Stromal cell of bone marrow (primary cell): ENCODE results near the gene CPXM2.

Experiments used
- DNase-seq: peaks from one replicate; pipeline ENCODE4 v3.0.0-alpha.2; 2012; ENCODE audit warnings: low read depth

The CPXM2 gene

GRCh38 chr10:123796736-123797135 is 94.9 kb downstream of the CPXM2 start:
- no peak for DNase-seq

- no peak for DNase-seq
These were observed 95.6 kb downstream of the CPXM2 start for GRCh38 chr10:123795846-123796590.

GRCh38 chr10:123795196-123795780 is 96.3 kb downstream of the CPXM2 start:
- DNase-seq: no peak

DNA sequence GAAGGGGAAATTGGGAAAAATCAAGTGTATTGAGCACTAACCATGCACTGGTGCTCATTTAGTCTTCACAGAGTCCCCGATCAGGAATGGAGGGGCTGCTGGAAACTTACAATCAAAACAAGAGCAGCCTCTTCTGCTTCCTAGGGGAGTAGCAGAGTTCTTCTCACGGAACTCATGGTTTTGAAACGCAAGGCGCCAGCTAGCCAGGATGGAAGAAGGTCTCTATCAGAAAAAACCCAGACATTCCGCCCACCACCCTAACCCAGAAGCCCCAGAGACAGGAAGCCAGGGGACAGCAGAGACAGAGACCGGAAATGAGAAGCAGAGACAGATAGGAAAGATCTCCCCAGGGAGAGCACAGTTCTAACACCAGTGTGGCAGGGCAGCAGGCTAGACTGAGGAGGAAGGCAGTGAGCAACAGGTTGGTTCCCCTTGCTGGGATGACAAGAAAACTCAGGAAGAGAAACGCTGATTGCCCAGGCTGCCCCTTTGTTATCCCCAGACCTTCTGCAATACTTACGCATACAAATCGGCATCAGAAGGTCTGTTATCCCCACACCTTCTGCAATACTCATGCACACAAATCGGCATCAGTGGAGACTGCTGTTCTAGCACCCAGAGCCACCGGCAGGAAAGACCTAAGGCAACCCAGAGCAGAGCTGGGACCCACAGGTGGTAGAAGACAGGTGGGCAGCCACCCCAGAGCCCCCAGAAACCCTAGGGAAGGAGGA is 99.2 kb downstream of the CPXM2 start:
- no peak for DNase-seq

DNA sequence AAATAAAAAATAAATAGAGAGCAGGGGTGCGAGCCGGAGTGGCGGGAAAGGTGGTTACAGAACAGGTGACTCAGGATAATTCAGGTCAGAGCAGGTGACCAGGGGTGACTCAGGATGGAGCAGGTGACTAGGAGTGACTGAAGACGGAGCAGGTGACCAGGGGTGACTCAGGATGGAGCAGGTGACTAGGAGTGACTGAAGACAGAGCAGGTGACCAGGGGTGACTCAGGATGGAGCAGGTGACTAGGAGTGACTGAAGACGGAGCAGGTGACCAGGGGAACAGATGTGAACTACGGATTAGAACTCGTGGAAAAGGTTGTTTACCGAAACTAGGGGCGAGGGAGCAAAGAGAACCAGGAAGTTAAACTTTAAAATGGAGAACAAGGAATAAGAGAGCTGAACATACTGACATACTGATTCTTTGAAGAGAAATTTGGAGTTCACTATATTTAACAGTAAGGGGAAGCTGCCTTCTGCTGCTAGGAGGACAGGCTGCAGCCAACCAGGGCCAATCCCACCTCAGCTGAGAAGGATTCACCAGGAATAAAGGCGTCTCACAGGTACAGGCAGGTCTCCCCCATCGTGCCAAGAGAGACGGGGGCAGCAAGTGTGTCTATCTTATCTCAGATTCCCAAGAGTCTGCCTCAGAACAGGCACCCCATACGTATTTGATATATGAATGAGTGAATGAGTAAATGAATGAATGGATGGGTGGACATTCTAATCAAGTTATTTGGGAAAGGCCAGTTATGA is 101.3 kb downstream of the CPXM2 start:
- no peak for DNase-seq

- no peak for DNase-seq
These were observed 102.6 kb downstream of the CPXM2 start for GRCh38 chr10:123788981-123789380.

GRCh38 chr10:123787566-123787965 is 104.0 kb downstream of the CPXM2 start:
- no peak for DNase-seq

GRCh38 chr10:123786896-123787295 is 104.7 kb downstream of the CPXM2 start:
- no peak for DNase-seq

DNA sequence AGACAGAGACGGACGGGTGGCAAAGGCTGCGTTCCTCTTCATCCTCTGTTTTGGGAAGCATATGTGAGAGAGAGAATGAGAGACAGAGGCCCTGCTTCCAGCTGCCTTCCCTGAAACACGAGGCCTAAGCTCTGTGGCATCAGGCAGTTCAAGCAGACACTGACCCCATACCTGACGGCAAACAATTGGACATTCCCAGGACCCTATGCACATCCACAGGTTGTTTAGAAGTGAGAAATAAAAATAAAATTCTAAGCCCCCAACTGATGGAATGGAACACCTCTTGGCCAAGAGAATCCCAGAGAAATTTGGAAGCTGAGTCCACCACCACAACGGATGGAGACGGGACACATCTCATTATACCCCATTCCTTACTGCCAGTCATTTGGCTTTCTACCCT is 105.3 kb downstream of the CPXM2 start:
- DNase-seq: no peak

DNA sequence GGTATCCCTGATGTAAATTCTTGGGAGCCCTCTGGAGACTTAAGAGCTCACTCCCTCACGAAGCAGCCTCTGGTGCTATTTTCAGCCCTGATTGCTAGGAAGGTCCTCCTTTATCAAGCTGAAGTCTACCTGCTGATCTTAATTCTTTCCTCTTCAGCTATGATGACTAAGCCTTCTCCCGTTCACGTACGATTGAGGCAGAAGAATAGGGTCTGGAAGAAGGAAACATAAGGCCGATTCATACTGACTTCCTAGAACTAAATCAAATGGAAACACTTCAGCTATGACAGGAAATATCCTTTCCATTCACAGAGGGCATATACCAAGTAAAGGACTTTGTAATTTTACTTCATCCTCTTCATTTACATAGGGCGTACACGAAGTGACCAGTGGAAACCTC is 107.0 kb downstream of the CPXM2 start:
- no peak for DNase-seq

GRCh38 chr10:123784216-123784615 is 107.4 kb downstream of the CPXM2 start:
- no peak for DNase-seq

DNA sequence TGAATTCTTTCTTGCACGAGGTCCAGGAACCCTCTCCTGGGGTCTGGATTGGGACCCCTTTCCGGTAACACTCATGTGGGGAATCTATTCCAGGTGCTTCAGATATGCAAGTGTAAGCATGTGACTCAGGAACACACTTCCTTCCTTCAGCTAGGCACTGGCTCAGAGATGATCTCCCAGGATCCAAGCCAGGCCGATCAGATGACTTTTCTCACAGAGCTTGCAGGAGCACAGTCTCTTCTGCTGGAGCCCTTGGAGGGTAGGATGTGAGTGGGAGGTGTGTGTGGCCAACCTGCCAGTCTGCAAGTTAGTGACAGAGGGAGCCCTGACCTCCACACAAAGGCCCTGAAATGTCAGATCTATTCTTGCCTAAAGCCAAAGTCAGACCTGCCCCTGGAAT is 108.3 kb downstream of the CPXM2 start:
- no peak for DNase-seq

DNA sequence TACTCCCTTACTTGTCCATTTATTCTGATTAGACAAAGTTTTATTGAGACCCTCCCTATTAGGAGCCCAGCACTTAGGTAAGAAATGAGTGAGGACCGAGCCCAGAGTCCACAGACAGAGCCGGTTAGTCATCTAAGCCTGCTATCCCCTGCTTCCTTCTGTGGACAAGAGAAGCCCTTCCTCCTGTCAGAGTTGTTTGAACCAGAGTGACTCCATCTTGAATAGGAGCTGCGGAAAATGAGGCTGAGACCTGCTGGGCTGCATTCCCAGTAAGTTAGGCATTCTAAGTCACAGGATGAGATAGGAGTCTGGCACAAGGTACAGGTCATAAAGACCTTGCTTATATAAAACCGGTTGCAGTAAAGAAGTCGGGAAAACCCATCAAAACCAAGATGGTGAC is 109.1 kb downstream of the CPXM2 start:
- no peak for DNase-seq

GRCh38 chr10:123781956-123782500 is 109.6 kb downstream of the CPXM2 start:
- no peak for DNase-seq

GRCh38 chr10:123781324-123781900 is 110.2 kb downstream of the CPXM2 start:
- no peak for DNase-seq

- DNase-seq: no peak
These were observed 112.7 kb downstream of the CPXM2 start for GRCh38 chr10:123778719-123779517.

- no peak for DNase-seq
These were observed 113.7 kb downstream of the CPXM2 start for GRCh38 chr10:123777881-123778280.

GRCh38 chr10:123774132-123774742 is 117.4 kb downstream of the CPXM2 start:
- DNase-seq: no peak

DNA sequence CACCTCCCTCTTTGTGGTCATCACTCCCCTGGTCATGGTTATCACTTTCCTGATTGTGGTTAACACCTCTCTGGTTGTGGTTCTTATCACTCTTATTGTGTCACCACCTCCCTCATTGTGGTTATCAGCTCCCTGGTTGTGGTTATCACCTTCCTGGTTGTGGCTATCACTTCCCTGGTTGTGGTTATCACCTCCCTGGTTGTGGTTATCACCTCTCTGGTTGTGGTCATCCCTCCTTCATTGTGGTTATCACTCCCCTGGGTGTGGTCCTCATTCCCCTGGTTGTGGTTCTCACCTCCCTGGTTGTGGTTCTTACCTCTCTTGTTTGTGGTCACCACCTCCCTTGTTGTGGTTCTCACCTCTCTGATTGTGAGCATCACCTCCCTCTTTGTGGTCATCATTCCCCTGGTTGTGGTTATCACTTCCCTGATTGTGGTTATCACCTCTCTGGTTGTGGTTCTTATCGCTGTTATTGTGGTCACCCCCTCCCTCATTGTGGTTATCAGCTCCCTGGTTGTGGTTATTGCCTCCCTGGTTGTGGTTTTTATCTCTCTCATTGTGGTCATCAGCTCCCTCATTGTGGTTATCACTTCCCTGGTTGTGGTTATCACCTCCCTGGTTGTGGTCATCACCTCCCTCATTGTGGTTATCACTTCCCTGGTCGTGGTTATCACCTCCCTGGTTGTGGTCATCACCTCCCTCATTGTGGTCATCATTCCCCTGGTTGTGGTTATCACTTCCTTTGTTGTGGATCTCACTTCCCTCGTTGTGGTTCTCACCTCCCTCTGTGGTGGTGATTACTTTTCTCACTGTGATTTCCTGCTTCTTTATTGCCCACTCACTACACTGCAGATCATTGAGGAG is 118.7 kb downstream of the CPXM2 start:
- no peak for DNase-seq
